ENCODE data around the gene CCDC88C.

Gene CCDC88C

GRCh38 chr14:91350813-91351511 lies 66.7 kb downstream of the CCDC88C start:
- DNase-seq (ENCODE audit: low read depth in 1 of 2, low spot score in 1 of 2): peak; percentile 39 to 70

DNA sequence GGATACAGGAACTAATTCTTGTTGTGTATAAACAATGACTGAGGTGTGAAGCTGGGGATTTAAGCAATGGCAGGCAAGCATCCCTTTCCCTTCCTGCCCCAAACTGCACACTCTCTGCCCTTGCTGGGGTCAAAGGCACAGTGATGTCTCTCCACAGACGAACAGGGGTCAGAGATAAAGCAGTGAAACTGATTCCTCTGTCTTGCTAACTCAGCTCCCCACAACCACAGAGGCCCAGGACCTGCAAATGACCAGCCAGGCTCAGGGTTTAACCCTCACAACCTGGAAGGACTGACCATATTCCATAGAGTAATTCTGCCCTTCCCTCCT lies 67.2 kb downstream of the CCDC88C start:
- DNase-seq (ENCODE audit: low read depth in 1 of 2, low spot score in 1 of 2): no peak

DNA sequence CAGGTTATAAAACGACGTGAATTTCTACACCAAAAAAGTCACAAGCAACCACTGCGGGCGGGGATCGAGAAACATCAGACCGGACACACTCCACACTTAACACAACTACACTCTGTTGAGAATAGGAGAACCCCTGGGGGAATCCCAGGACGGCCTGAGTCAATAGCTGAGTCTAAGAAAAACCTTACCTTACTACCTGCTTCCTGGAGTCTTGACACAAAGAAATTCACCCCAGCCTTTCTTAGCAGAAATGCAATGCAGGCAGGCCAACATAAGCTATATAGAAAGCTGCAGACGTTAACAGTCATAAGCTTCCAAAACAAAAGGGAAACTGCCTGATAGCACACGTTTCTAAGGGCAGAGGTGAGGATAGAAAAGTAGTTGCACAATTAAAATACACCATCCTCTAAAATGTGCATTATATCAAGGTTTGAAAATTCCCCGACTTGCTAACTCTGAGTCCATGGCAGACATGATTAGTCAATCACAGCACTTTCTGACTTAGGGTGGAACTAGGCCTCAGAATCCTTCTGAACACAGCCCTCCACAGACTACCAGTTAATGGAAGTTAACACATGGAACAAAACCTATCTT lies 68.0 kb downstream of the CCDC88C start:
- peak; percentile 37 to 66 for DNase-seq (ENCODE audit: low read depth in 1 of 2, low spot score in 1 of 2)

GRCh38 chr14:91348845-91349465 lies 68.7 kb downstream of the CCDC88C start:
- no peak for DNase-seq (ENCODE audit: low read depth in 1 of 2, low spot score in 1 of 2)

DNA sequence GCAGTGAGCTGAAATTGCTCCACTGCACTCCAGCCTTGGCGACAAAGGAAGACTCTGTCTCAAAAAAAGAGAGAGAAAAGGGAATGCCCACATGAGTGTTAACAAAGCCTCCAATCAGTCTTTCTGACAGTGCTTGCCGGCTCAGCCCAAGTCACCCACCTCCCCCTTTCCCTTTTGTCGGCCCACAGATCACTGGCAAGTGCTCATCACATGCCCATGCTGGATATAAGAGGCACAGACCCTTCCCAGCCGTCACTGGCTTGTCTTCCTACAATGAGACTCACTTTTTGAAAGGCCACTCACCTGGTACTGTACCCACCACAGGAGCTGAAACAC lies 70.8 kb downstream of the CCDC88C start:
- no peak for DNase-seq (ENCODE audit: low read depth in 1 of 2, low spot score in 1 of 2)

DNA sequence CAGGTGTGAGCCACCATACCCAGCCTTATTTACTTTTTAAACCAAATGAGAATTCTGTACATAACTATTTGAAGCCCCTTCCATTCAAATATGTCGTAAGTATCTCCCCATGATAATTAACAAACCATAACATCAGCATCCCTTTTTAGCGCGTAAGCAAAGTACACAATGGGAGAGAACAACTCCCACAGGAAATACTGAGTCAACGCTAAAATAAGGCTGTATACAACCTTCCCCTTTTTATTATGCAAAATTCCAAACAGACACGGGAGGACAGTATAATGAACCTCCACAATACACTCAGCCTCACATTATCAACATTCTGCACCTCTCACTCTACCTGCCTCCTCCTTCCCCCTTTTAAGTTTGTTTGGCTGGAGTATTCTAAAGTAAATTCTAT lies 73.5 kb downstream of the CCDC88C start:
- DNase-seq (ENCODE audit: low read depth in 1 of 2, low spot score in 1 of 2): no peak

DNA sequence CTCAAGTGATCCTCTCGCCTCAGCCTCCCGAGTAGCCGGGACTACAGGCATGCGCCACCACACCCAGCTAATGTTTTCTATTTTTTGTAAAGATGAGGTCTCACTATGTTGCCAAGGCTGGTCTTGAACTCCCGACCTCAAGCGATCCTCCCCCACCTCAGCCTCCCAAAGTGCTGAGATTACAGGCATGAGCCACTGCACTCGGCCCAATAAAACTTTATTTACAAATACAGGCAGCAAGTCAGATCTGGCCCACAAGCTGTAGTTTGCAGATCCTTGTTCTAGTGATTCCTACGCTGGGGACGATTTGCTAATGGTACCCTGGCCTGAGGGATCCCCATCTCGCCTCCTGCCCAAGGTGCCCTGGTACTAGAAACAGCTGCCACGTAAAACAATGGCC lies 74.6 kb downstream of the CCDC88C start:
- no peak for DNase-seq (ENCODE audit: low read depth in 1 of 2, low spot score in 1 of 2)

GRCh38 chr14:91342206-91342760 lies 75.3 kb downstream of the CCDC88C start:
- no peak for DNase-seq (ENCODE audit: low read depth in 1 of 2, low spot score in 1 of 2)

- no peak for DNase-seq (ENCODE audit: low read depth in 1 of 2, low spot score in 1 of 2)
Measured at GRCh38 chr14:91341751-91342154, 75.9 kb downstream of the CCDC88C start.

- no peak for DNase-seq (ENCODE audit: low read depth in 1 of 2, low spot score in 1 of 2)
Measured at GRCh38 chr14:91341334-91341733, 76.3 kb downstream of the CCDC88C start.

DNA sequence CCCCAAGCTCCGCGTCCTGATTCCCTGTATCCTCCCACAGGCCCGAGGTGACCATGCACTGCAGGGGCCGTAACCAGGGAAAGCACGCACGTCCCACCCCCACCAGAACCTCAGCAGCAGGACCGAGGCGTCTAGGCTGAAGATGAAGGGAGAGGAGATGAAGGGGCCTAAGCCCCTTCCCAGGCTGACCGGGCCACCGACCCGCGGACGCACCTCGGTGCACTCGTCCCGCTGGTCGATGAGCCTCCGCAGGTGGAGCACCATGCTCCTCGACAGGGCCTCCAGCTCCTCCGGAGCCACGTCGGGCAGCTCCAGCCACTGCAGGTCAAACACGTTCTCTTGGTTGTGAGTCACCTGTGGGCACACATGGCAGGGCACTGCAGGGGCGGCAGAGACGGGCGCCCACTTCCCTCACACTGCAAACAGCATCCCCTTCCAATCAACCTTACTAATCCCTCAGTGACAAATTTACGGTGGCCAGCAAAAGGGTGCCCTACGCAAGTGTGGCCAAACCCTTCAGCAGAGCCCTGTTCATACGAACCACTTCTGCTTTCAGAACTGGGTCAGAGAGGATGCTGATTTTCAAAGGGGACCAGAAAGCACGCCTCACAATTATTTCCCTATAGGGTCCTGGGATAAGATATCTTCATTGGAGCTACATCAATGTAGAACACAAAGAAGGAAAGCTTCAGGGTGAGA lies 77.8 kb downstream of the CCDC88C start:
- no peak for DNase-seq (ENCODE audit: low read depth in 1 of 2, low spot score in 1 of 2)

DNA sequence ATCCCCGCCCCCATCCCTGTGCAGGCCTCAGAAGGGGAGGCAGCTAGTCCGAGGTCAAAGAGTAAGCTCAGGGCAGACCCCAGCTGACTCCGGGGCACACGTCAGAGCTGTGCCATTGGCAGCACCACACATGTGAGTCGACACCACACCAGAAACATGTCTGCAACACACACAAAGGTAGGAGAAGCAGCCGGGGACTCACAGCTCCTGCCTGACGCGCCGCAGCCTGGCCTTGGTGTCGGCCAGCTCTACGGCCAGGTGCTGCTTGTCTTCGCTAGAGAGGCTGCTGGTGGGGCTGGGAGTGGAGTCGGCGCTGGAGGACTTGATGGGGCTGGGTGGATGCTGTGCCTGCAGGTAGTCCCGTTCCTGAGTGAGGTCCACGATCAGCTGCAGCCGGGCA lies 78.5 kb downstream of the CCDC88C start:
- no peak for DNase-seq (ENCODE audit: low read depth in 1 of 2, low spot score in 1 of 2)

DNA sequence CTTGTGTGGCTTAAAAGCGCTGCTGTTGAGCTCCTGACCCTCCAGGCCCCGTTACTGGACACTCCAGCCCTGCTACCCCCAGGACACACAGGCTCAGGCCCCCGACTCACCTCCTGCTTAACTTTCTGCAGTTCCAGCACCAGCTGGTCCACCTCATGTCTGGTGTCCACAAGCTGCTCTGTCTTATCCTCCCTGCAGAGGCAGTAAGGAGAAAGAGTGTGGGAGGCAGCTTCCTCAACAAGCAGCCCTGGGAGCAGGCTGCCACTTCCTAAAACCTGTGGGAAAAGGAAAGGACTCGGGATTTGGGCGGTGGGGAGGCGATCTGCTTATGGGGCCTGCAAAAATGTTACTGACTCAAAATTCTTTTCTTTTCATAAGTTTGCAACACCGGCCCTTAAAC lies 79.2 kb downstream of the CCDC88C start:
- no peak for DNase-seq (ENCODE audit: low read depth in 1 of 2, low spot score in 1 of 2)

- no peak for DNase-seq (ENCODE audit: low read depth in 1 of 2, low spot score in 1 of 2)
Measured at GRCh38 chr14:91337699-91338335, 79.8 kb downstream of the CCDC88C start.

DNA sequence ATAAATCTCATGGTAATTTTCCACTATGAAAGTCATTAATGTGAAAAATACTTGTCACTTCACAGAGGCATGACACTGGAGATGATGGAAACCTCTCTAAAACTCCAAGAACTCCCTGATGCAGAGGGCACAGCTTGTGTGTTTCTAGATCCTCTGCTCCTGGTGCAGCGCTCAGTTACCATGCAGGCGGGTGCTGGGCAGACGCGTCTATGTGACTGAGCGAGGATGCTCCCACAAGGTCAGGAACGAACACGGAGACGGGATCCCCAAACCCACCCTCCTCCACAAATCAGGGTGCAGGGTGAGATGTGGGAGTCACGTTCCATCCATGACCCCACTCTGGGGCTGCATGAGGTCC lies 81.5 kb downstream of the CCDC88C start:
- DNase-seq (ENCODE audit: low read depth in 1 of 2, low spot score in 1 of 2): no peak

GRCh38 chr14:91335191-91336092 lies 82.2 kb downstream of the CCDC88C start:
- no peak for DNase-seq (ENCODE audit: low read depth in 1 of 2, low spot score in 1 of 2)

- DNase-seq (ENCODE audit: low read depth in 1 of 2, low spot score in 1 of 2): no peak
Measured at GRCh38 chr14:91333650-91334039, 84.0 kb downstream of the CCDC88C start.

GRCh38 chr14:91332986-91333649 lies 84.5 kb downstream of the CCDC88C start:
- no peak for DNase-seq (ENCODE audit: low read depth in 1 of 2, low spot score in 1 of 2)

- DNase-seq (ENCODE audit: low read depth in 1 of 2, low spot score in 1 of 2): no peak
Measured at GRCh38 chr14:91332171-91332985, 85.2 kb downstream of the CCDC88C start.
